H1 (cell line): ENCODE results near the gene SEZ6. TPM values are rescaled to one million over a fixed set of nuclear protein-coding genes. Genes with fewer than 3 reads are reported as not detected.

Experiments
- CTCF ChIA-PET: fragments of 300-600 bp; sonication (Branson Sonifier 250); formaldehyde crosslinking; loops from one replicate; lab custom pipeline; 2021; ENCODE audit not compliant: partially characterized antibody; lab: Charles Lee
- POLR2A ChIA-PET: fragments of 300-600 bp; sonication (Branson Sonifier 250); formaldehyde crosslinking; loops from one replicate; lab custom pipeline; 2021; ENCODE audit warnings: inconsistent platforms; ENCODE audit not compliant: partially characterized antibody; lab: Charles Lee
- DNase-seq, 2 experiments: peaks; one replicate each; pipeline versions ENCODE4 v3.0.0 to v3.0.0-alpha.2; 2010 to 2022; ENCODE audit warnings: low spot score in 2 of 2, low read depth in 1 of 2, mixed read lengths in 1 of 2
- FAIRE-seq: peaks from 2 replicates; lab custom pipeline; 2011; peaks lifted over from hg19 to GRCh38; lab: Jason Lieb, UNC
- H2AFZ ChIP-seq: 2 replicates; pipeline ENCODE4 v1.8.1; 2012; ENCODE audit warnings: low read length, inconsistent platforms
- H2AK5ac ChIP-seq: 2 replicates; pipeline ENCODE4 v1.6.1; 2013; ENCODE audit warnings: low read depth, low read length
- H2BK120ac ChIP-seq: replicated peaks from 2 replicates; pipeline ENCODE3; 2013; ENCODE audit warnings: low read depth, low read length, inconsistent platforms
- H2BK12ac ChIP-seq: 2 replicates; pipeline ENCODE4 v1.6.1; 2013; ENCODE audit warnings: low read depth, low read length
- H2BK15ac ChIP-seq: 2 replicates; pipeline ENCODE4 v1.6.1; 2013; ENCODE audit warnings: low read length
- H2BK20ac ChIP-seq: 2 replicates; pipeline ENCODE4 v1.6.1; 2013; ENCODE audit warnings: low read length
- H2BK5ac ChIP-seq: 2 replicates; pipeline ENCODE4 v1.6.1; 2013; ENCODE audit warnings: low read depth, low read length
- H3K14ac ChIP-seq: 2 replicates; pipeline ENCODE4 v1.6.1; 2013; ENCODE audit warnings: inconsistent platforms; ENCODE audit not compliant: insufficient read length
- H3K18ac ChIP-seq: 2 replicates; pipeline ENCODE4 v1.6.1; 2013; ENCODE audit warnings: low read length; ENCODE audit errors: extremely low read depth
- H3K23ac ChIP-seq: 2 replicates; pipeline ENCODE4 v1.6.1; 2013; ENCODE audit warnings: inconsistent platforms; ENCODE audit not compliant: insufficient read length
- H3K23me2 ChIP-seq: 2 replicates; pipeline ENCODE4 v1.6.1; 2013; ENCODE audit warnings: low read depth, low read length
- H3K27ac ChIP-seq: 2 replicates; pipeline ENCODE4 v1.6.1; 2011; ENCODE audit warnings: low read depth, low read length, inconsistent platforms
- H3K27me3 ChIP-seq, 4 experiments: replicated peaks in 1 of 4; 1 replicate in 1 of 4; 2 replicates in 3 of 4; pipeline versions ENCODE4 v1.6.1 to v1.8.1; 2011 to 2013; ENCODE audit warnings: low read length in 3 of 4, mild to moderate bottlenecking in 3 of 4, inconsistent platforms in 2 of 4, mixed read lengths in 2 of 4, moderate library complexity in 1 of 4; ENCODE audit not compliant: control insufficient read depth in 3 of 4, insufficient read depth in 3 of 4; ENCODE audit errors: extremely low read depth in 1 of 4
- H3K36me3 ChIP-seq, 4 experiments: 2 replicates each; pipeline versions ENCODE4 v1.6.1 to v1.8.1; 2011 to 2013; ENCODE audit warnings: mild to moderate bottlenecking in 4 of 4, low read length in 3 of 4, moderate library complexity in 2 of 4, control low read depth in 1 of 4, inconsistent platforms in 1 of 4; ENCODE audit not compliant: insufficient read depth in 4 of 4, control insufficient read depth in 2 of 4
- H3K4ac ChIP-seq: replicated peaks from 2 replicates; pipeline ENCODE3; 2013; ENCODE audit warnings: low read length, low read depth, mixed read lengths, inconsistent platforms; ENCODE audit not compliant: insufficient read length
- H3K4me1 ChIP-seq, 4 experiments: replicated peaks in 1 of 4; 1 replicate in 1 of 4; 2 replicates in 3 of 4; pipeline versions ENCODE4 v1.6.1 to v1.8.1; 2011 to 2013; ENCODE audit warnings: low read length in 3 of 4, inconsistent platforms in 2 of 4, mixed read lengths in 1 of 4; ENCODE audit not compliant: insufficient read depth in 4 of 4, control insufficient read depth in 3 of 4
- H3K4me2 ChIP-seq, 2 experiments: 2 replicates each; pipeline versions ENCODE4 v1.6.1 to v1.8.1; 2011 to 2013; ENCODE audit warnings: low read depth in 2 of 2, low read length in 2 of 2, control low read depth in 1 of 2, inconsistent platforms in 1 of 2, mild to moderate bottlenecking in 1 of 2; ENCODE audit not compliant: insufficient read depth in 1 of 2
- H3K4me3 ChIP-seq, 4 experiments: fragments of 200-600, 300-600 bp in 1 of 4; sonication (generic), shearing (Covaris generic), sonication (Bioruptor Twin) in 1 of 4; 2 replicates each; pipeline versions ENCODE4 v1.5.1 to v1.8.1; 2011 to 2016; ENCODE audit warnings: low read length in 4 of 4, low read depth in 3 of 4, control low read depth in 2 of 4, inconsistent platforms in 2 of 4, mild to moderate bottlenecking in 2 of 4, mixed read lengths in 1 of 4, moderate library complexity in 1 of 4; ENCODE audit not compliant: insufficient read depth in 2 of 4; ENCODE audit errors: extremely low read depth in 1 of 4
- H3K56ac ChIP-seq: replicated peaks from 2 replicates; pipeline ENCODE3; 2013; ENCODE audit warnings: low read depth, mild to moderate bottlenecking, mixed read lengths, low read length, inconsistent platforms; ENCODE audit not compliant: insufficient read length
- H3K79me1 ChIP-seq: 2 replicates; pipeline ENCODE4 v1.6.1; 2013; ENCODE audit warnings: low read depth, low read length, control low read depth
- H3K79me2 ChIP-seq, 2 experiments: 2 replicates each; pipeline versions ENCODE4 v1.6.1 to v1.8.1; 2012 to 2013; ENCODE audit warnings: low read length in 2 of 2, mild to moderate bottlenecking in 2 of 2, inconsistent platforms in 1 of 2; ENCODE audit not compliant: insufficient read depth in 2 of 2, control insufficient read depth in 1 of 2
- H3K9ac ChIP-seq, 4 experiments: replicated peaks in 1 of 4; 1 replicate in 1 of 4; 2 replicates in 3 of 4; pipeline versions ENCODE4 v1.6.1 to v1.8.1; 2011 to 2013; ENCODE audit warnings: low read depth in 3 of 4, low read length in 3 of 4, control low read depth in 2 of 4, mild to moderate bottlenecking in 2 of 4, moderate library complexity in 2 of 4, inconsistent platforms in 1 of 4; ENCODE audit errors: extremely low read depth in 1 of 4
- H3K9me3 ChIP-seq, 2 experiments: 2 replicates each; pipeline versions ENCODE4 v1.6.1 to v1.8.1; 2012 to 2013; ENCODE audit warnings: mild to moderate bottlenecking in 2 of 2, moderate library complexity in 2 of 2, control low read depth in 1 of 2, inconsistent platforms in 1 of 2, low read depth in 1 of 2, low read length in 1 of 2, mixed read lengths in 1 of 2; ENCODE audit not compliant: insufficient read depth in 2 of 2
- H4K20me1 ChIP-seq, 2 experiments: replicated peaks in 1 of 2; 2 replicates each; pipeline versions ENCODE3 to v1.8.1; 2011 to 2013; ENCODE audit warnings: inconsistent platforms in 2 of 2, low read length in 2 of 2, mild to moderate bottlenecking in 1 of 2; ENCODE audit not compliant: insufficient read depth in 2 of 2, control insufficient read depth in 1 of 2
- H4K5ac ChIP-seq: 2 replicates; pipeline ENCODE4 v1.6.1; 2013; ENCODE audit warnings: low read length, low read depth, mixed read lengths, inconsistent platforms; ENCODE audit not compliant: insufficient read length
- H4K8ac ChIP-seq: 2 replicates; pipeline ENCODE4 v1.8.0; 2013; ENCODE audit warnings: mild to moderate bottlenecking, moderate library complexity, low read length, inconsistent platforms; ENCODE audit not compliant: insufficient read depth; ENCODE audit errors: extremely low read depth
- H4K91ac ChIP-seq: replicated peaks from 2 replicates; pipeline ENCODE3; 2013; ENCODE audit warnings: low read length, mixed read lengths, inconsistent platforms; ENCODE audit not compliant: insufficient read length
- CTBP2 ChIP-seq: IDR thresholded peaks from 2 replicates; pipeline ENCODE4 v1.7.0; 2011; ENCODE audit warnings: borderline replicate concordance, mild to moderate bottlenecking, moderate library complexity, mixed read lengths, low read length; ENCODE audit not compliant: insufficient read depth, insufficient read length
- JUN ChIP-seq: IDR thresholded peaks from 2 replicates; pipeline ENCODE4 v1.6.1; 2011; ENCODE audit warnings: low read depth, mild to moderate bottlenecking, improper control_type of control experiment, low read length
- JUND ChIP-seq: IDR thresholded peaks from 2 replicates; pipeline ENCODE4 v1.6.1; 2011; ENCODE audit warnings: mild to moderate bottlenecking, improper control_type of control experiment, low read length
- PHF8 ChIP-seq: fragments of 200-600 bp; sonication (generic); conservative IDR thresholded peaks from 2 replicates; pipeline ENCODE4 v1.7.1; 2012; ENCODE audit warnings: low read depth, mild to moderate bottlenecking, inconsistent platforms, low read length, moderate library complexity
- ZNF274 ChIP-seq: IDR thresholded peaks from 2 replicates; pipeline ENCODE4 v1.7.0; 2012; ENCODE audit warnings: low read length, borderline replicate concordance; ENCODE audit errors: extremely low read depth
- WGBS, 2 experiments: shearing (Covaris generic) in 1 of 2; methylation state at CpG; one replicate each; pipeline versions ENCODE4 v1.1.6 to v1.1.7; 2013 to 2015; ENCODE audit warnings: low lambda C conversion rate in 2 of 2, mixed read lengths in 2 of 2, inconsistent platforms in 1 of 2, low coverage in 1 of 2, missing lambda C conversion rate in 1 of 2; ENCODE audit not compliant: insufficient replicate concordance in 2 of 2, insufficient coverage in 1 of 2, insufficient read length in 1 of 2; ENCODE audit errors: extremely low coverage in 1 of 2, missing lambda C conversion rate in 1 of 2; 5-methylcytosine and 5-hydroxymethylcytosine counted together
- polyA plus RNA-seq, 7 experiments: library from polyadenylated mRNA; depleted of rRNA in 3 of 7; stranded (reverse) in 5 of 7; unstranded in 2 of 7; fragments of >200 nt in 5 of 7; fragments of 200-250 nt in 2 of 7; gene quantifications; 1 replicate in 5 of 7; 2 replicates in 1 of 7; 4 replicates in 1 of 7; pipeline versions ENCODE4 v1.2.1 to v1.2.3, GENCODE V29; 2011 to 2013; ENCODE audit warnings: missing spikeins in 2 of 7, mixed read lengths in 2 of 7
- total RNA-seq: library from RNA; stranded (reverse); fragmentation: NEBNext Ultra II Directional; extraction: Animal tissue kit (Norgen Biotek cat#: 25700); gene quantifications from 2 replicates; pipeline ENCODE4 v1.2.1, GENCODE V29; 2021
- TF ChIP-seq, protein P1 (sequence below): IDR thresholded peaks from 2 replicates; pipeline ENCODE4 v1.6.1; 2012; ENCODE audit warnings: inconsistent platforms

Gene SEZ6
- total and polyA plus RNA-seq, 2 of the 8 experiments (the other 6 are each of a cell fraction or from before 2014, with no cell fraction given) = 6.9 to 16.1 TPM

DNA sequence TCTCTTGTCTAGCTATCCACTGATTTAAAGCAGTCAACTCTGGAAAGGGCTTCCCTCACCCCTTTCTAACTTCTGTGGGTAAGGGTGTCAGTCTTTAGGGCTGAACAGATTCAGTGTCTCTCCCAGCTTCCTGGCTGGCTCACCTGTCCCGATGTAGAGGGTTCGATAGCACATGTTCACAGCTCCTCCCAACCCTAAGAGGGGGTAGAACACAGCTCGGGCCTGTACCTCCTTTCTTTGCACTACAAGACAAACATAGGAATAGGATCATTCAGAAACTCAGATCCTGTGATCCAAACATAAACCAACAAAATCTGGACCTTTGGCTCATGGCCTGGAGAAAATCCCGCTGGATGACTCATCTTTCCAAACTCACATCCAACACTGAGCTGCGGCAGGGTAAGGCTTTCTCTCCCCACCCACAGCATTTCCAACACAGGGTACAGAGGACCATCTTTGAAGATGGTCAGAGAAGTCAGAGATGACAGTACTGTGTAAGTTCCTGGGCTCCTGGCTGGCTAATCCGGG lies 97.1 kb downstream of the SEZ6 start:
- Histone ChIP-seq H3K4me3 (no peak overlapping the region), H3K36me3 (peaks cover 62 to 80% (median 74%) of the 10 kb centered on the region in 4 experiments), H3K23me2 (no peaks in the 10 kb centered on the region), H3K9me3 (no peaks in the 10 kb centered on the region), H2BK5ac (no peak overlapping the region), H4K8ac (no peak overlapping the region), H2BK12ac (no peak overlapping the region), H3K27me3 (no peaks in the 10 kb centered on the region), H2BK15ac (no peak overlapping the region), H3K4ac (no peak overlapping the region), H3K4me1 (peaks cover 0 to 6% (median 0%) of the 10 kb centered on the region in 4 experiments; a peak in 5 of 7 replicates), H3K9ac (no peak overlapping the region), H3K79me1 (peaks cover 3% of the 10 kb centered on the region; the same call in 1 of the 2 replicates), H3K56ac (no peak overlapping the region), H3K4me2 (no peak overlapping the region), H2AK5ac (no peak overlapping the region), H2AFZ (no peak overlapping the region), H4K91ac (no peak overlapping the region), H3K79me2 (no peaks in the 10 kb centered on the region), H2BK120ac (no peak overlapping the region), H3K27ac (no peak overlapping the region), H2BK20ac (no peak overlapping the region), H3K23ac (no peak overlapping the region), H3K18ac (no peak overlapping the region), H4K5ac (no peak overlapping the region), H4K20me1 (peaks cover 6 to 22% of the 10 kb centered on the region in 2 experiments), H3K14ac (no peak overlapping the region)
- FAIRE-seq (no peak), DNase-seq (no peak)
- TF ChIP-seq PHF8 = no peak
- TF ChIP-seq, protein P1, sequence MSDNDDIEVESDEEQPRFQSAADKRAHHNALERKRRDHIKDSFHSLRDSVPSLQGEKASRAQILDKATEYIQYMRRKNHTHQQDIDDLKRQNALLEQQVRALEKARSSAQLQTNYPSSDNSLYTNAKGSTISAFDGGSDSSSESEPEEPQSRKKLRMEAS = no peak
- TF ChIP-seq JUN = no peak
- no peak for TF ChIP-seq ZNF274
- no peak for TF ChIP-seq JUND
- TF ChIP-seq CTBP2 = no peak
- 89% methylated on average over 6 of the region's 6 CpGs; no CpG with 5 or more reads in 1 of the 2 experiments for WGBS, 2 experiments
- POLR2A ChIA-PET = interaction anchor here (1.0 to 3.1 kb wide), 9 partner anchors 8 to 209 kb away, joined by 3 to 12 read pairs (median 4); partner anchors contain the start of genes FLOT2 and PHF12
- CTCF ChIA-PET = interaction anchor here (0.6 to 9.6 kb wide), 11 partner anchors 10 to 209 kb away, joined by 3 to 123 read pairs (median 3); partner anchors contain the start of genes NEK8 and TLCD1
